Skeletal muscle tissue (tissue), 4 donors: Measurements from ENCODE around the gene AHSP. TPM values are rescaled to one million over a fixed set of nuclear protein-coding genes. Genes with fewer than 3 reads are reported as not detected.
A peak's percentile ranks its signal among the peaks of the same experiment; 100 is the strongest.

Source experiments
- H3K27ac ChIP-seq: one replicate; pipeline ENCODE4 v1.7.0; 2013; ENCODE audit warnings: mild to moderate bottlenecking, low read depth, low read length, inconsistent platforms
- H3K27me3 ChIP-seq, 3 donors: one replicate each; pipeline ENCODE4 v1.7.0; 2013; ENCODE audit warnings: low read length in 3 of 3; ENCODE audit not compliant: control insufficient read depth in 3 of 3, insufficient read depth in 3 of 3
- H3K36me3 ChIP-seq, 3 donors: one replicate each; pipeline ENCODE4 v1.7.0; 2013; ENCODE audit warnings: low read length in 3 of 3; ENCODE audit not compliant: control insufficient read depth in 3 of 3, insufficient read depth in 3 of 3
- H3K4me1 ChIP-seq, 3 donors: one replicate each; pipeline ENCODE4 v1.7.0; 2013; ENCODE audit warnings: low read length in 3 of 3, mild to moderate bottlenecking in 3 of 3; ENCODE audit not compliant: control insufficient read depth in 3 of 3, insufficient read depth in 3 of 3
- H3K4me3 ChIP-seq, 3 donors: one replicate each; pipeline ENCODE4 v1.7.0; 2013; ENCODE audit warnings: low read length in 3 of 3
- H3K9ac ChIP-seq, 3 donors: one replicate each; pipeline ENCODE4 v1.7.0; 2013; ENCODE audit warnings: low read length in 3 of 3, mild to moderate bottlenecking in 3 of 3, moderate library complexity in 2 of 3, low read depth in 1 of 3
- H3K9me3 ChIP-seq, 3 donors: one replicate each; pipeline ENCODE4 v1.7.0; 2013; ENCODE audit warnings: low read length in 3 of 3; ENCODE audit not compliant: control insufficient read depth in 3 of 3
- total RNA-seq: library from RNA; depleted of rRNA; stranded (reverse); fragments of >200 nt; gene quantifications from one replicate; pipeline ENCODE4 v1.2.3, GENCODE V29; 2014
- donor health status: Osteomylitis.

AHSP gene
- total RNA-seq, 1 donor from 2014 or later: 150 TPM

DNA sequence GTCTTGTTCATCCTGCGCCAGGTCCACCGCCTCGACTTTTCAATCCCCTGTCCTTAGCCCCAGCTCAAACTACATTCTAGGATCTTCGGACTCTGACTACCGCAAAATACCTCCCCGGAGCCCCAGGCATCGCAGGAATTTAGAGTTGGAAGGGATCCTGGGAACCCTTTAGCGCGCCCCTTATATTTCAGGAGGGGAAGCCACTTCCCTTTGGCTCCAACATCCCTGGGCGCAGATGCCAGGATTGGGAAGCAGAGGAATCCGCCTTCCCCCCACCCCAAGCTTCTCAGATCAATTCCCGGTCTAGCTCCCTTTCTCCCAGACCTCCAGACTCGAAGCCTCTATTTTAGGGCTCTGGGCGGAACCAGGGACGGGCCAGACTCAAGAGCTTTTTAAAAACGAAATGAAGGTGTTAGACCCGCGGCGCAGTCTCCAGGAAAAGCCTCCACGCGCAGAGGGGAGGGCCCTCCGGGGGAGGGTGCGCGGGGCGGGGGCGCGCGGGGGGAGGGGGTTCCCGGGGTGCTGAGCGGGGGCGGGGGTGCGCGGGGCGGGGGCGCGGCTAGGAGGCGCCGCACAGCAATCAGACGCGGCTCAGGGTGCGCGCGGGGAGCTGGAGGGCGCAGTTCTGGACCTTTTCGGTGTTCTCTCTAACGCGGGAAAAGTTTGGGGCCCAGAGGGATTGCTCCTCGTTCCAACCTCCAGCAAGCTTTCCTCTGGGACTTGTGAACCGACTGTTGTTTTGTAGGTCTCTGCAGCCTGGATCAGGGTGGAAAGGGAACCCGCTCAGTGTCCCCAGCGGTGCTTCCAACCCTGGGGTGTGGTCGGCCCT is 1.6 kb downstream of the AHSP start:
- Histone ChIP-seq H3K27ac (no peak overlapping the region), H3K4me1 (peaks cover 0 to 14% (median 9%) of the 10 kb centered on the region in 3 donors), H3K9ac (peak overlapping the region in 2 of 3 donors; percentile 30 to 54), H3K27me3 (peaks cover 28 to 47% (median 45%) of the 10 kb centered on the region in 3 donors), H3K36me3 (no peaks in the 10 kb centered on the region), H3K4me3 (peak overlapping the region in 2 of 3 donors; percentile 45 to 51), H3K9me3 (no peaks in the 10 kb centered on the region)

DNA sequence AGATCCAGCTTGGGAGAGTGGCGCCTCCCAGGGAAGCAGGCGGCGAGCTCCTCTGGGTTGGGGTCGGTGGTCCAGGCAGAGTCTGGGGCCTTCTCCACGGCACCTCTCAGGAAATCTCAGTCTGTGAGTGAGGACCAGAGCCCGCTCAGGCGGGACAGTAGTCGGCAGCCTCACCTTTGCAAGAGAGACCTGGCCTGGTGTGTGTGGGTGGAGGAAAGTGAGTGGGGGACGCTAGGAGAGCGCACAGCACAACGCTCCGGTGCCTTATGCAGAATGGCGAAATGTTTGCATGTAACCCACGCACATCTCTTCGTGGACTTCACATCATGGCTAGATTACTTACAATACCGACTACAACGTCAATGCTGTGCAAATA is 2.2 kb downstream of the AHSP start:
- peaks cover 27 to 47% (median 43%) of the 10 kb centered on the region in 3 donors for H3K27me3 ChIP-seq

GRCh38 chr16:31530405-31530804 is 2.7 kb downstream of the AHSP start:
- Histone ChIP-seq H3K27me3 (peaks cover 27 to 47% (median 43%) of the 10 kb centered on the region in 3 donors), H3K4me1 (peaks cover 0 to 14% (median 9%) of the 10 kb centered on the region in 3 donors), H3K9me3 (no peaks in the 10 kb centered on the region), H3K9ac (no peak overlapping the region), H3K36me3 (no peaks in the 10 kb centered on the region), H3K4me3 (no peak overlapping the region), H3K27ac (no peak overlapping the region)

More for the DNA sequence above, 2.2 kb downstream of the AHSP start:
- no peaks in the 10 kb centered on the region for H3K36me3 ChIP-seq
- H3K27ac ChIP-seq: no peak overlapping the region
- peak overlapping the region in 2 of 3 donors; percentile 41 to 51 for H3K4me3 ChIP-seq
- H3K9ac ChIP-seq: peak overlapping the region in 1 of 3 donors; percentile 54
- peaks cover 0 to 14% (median 9%) of the 10 kb centered on the region in 3 donors for H3K4me1 ChIP-seq
- no peaks in the 10 kb centered on the region for H3K9me3 ChIP-seq

- peaks cover 27 to 54% (median 43%) of the 10 kb centered on the region in 3 donors for H3K27me3 ChIP-seq
- H3K4me3 ChIP-seq: no peak overlapping the region
- H3K4me1 ChIP-seq: peaks cover 0 to 14% (median 9%) of the 10 kb centered on the region in 3 donors
- H3K27ac ChIP-seq: no peak overlapping the region
- no peaks in the 10 kb centered on the region for H3K9me3 ChIP-seq
- no peaks in the 10 kb centered on the region for H3K36me3 ChIP-seq
- no peak overlapping the region for H3K9ac ChIP-seq
Observed at GRCh38 chr16:31531096-31531495, 3.4 kb downstream of the AHSP start.

DNA sequence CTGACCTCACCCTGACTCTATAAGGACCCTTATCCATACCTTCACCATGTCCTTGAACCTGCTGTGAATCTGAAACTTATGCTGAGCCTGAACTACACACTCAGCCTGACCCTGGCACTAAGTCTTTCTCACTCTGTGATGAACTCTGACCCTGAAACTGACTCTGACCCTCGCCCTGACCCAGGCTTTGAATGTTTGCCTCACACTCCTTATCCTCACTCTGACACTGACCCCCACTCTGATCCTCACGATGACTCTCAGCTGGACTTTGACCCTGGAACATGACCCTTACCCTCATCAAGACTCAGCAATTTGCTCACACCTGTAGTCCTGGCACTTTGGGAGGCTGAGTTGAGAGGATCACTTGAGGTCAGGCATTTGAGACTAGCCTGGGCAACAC is 4.4 kb downstream of the AHSP start:
- H3K4me1 ChIP-seq: peaks cover 0 to 14% (median 9%) of the 10 kb centered on the region in 3 donors
- no peaks in the 10 kb centered on the region for H3K36me3 ChIP-seq
- H3K9me3 ChIP-seq: no peaks in the 10 kb centered on the region
- no peak overlapping the region for H3K27ac ChIP-seq
- no peak overlapping the region for H3K9ac ChIP-seq
- H3K27me3 ChIP-seq: peaks cover 31 to 58% (median 47%) of the 10 kb centered on the region in 3 donors
- H3K4me3 ChIP-seq: no peak overlapping the region

DNA sequence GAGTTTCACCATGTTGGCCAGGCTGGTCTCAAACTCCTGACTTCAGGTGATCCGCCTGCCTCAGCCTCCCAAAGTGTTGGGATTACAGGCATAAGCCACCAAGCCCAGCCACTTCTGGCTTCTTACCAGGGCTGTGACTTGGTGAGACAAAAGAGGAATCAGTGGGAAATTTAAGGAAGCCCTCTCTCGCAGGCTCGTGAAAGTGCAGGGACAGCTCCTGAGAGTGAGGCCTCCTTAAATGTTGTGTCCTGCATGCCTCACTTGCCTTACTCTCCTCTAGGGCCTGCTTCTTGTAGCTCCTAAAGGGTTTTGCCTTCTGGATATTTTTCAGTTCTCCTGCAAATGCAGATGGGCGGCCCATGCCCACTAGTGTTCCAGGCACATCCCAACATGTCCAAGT is 5.2 kb downstream of the AHSP start:
- no peaks in the 10 kb centered on the region for H3K9me3 ChIP-seq
- peaks cover 0 to 14% (median 9%) of the 10 kb centered on the region in 3 donors for H3K4me1 ChIP-seq
- H3K27me3 ChIP-seq: peaks cover 37 to 57% (median 48%) of the 10 kb centered on the region in 3 donors
- no peaks in the 10 kb centered on the region for H3K36me3 ChIP-seq
- H3K4me3 ChIP-seq: no peak overlapping the region
- no peak overlapping the region for H3K9ac ChIP-seq
- H3K27ac ChIP-seq: no peak overlapping the region

DNA sequence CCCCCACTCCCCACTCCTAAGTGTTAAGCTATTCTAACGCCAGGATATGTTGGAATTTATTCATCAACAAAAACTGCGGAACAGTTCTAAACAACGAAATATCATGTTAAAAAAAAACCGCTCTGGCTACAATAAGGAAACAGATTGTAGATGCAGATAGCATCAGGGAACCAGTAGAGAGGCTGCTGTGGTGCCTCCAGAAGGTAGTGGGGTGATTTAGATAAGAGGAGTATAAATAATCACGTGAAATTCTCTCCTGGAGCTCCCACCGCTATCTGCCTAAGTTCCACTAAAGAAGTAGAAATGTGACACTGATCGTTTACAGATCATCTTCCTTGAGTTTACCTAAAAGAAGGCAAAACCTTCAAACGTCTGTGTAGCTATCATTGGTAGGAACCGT is 8.0 kb downstream of the AHSP start:
- Histone ChIP-seq H3K9me3 (peaks cover 0 to 2% (median 0%) of the 10 kb centered on the region in 3 donors), H3K36me3 (no peaks in the 10 kb centered on the region), H3K4me3 (no peak overlapping the region), H3K9ac (no peak overlapping the region), H3K27me3 (peaks cover 25 to 43% (median 40%) of the 10 kb centered on the region in 3 donors), H3K27ac (no peak overlapping the region), H3K4me1 (no peaks in the 10 kb centered on the region)

DNA sequence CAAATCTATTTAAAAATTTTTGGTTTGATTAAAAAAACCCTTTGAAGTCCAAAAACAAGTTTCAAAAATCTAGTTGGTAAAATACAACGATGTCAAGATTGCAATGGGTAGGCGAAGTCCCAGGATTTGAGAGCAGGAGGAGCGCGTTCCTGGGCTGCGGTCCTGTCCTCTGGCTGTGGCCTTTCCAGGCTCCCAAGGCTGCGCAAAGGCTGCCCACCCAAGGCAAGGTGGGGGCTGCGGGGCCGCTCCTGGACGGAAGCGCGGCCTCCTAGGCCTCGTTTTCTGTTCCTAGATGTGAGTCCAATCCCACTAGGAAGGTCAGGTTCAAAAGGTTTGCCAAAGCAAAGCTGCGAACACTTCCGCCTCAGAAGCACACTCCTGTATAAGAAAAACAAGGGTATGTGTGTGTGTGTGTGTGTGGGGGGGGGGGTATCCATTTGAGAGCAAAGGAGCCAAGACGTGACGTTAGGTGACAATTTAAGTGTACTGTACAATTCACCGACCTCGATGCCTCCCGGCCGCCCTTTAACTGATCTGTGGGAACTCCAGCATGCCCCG is 9.2 kb downstream of the AHSP start:
- Histone ChIP-seq H3K9me3 (peaks cover 0 to 2% (median 0%) of the 10 kb centered on the region in 3 donors), H3K27ac (no peak overlapping the region), H3K4me3 (no peak overlapping the region), H3K36me3 (no peaks in the 10 kb centered on the region), H3K4me1 (no peaks in the 10 kb centered on the region), H3K27me3 (peaks cover 22 to 33% (median 32%) of the 10 kb centered on the region in 3 donors), H3K9ac (no peak overlapping the region)

- H3K9me3 ChIP-seq: peaks cover 0 to 2% (median 0%) of the 10 kb centered on the region in 3 donors
- H3K4me1 ChIP-seq: no peaks in the 10 kb centered on the region
- no peaks in the 10 kb centered on the region for H3K36me3 ChIP-seq
- peak overlapping the region in 1 of 3 donors; percentile 31 for H3K4me3 ChIP-seq
- H3K9ac ChIP-seq: no peak overlapping the region
- H3K27ac ChIP-seq: no peak overlapping the region
- H3K27me3 ChIP-seq: peaks cover 22 to 29% (median 26%) of the 10 kb centered on the region in 3 donors
Observed at GRCh38 chr16:31537362-31538242, 9.9 kb downstream of the AHSP start.
